ENCODE data around the gene NUAK1.

DNA sequence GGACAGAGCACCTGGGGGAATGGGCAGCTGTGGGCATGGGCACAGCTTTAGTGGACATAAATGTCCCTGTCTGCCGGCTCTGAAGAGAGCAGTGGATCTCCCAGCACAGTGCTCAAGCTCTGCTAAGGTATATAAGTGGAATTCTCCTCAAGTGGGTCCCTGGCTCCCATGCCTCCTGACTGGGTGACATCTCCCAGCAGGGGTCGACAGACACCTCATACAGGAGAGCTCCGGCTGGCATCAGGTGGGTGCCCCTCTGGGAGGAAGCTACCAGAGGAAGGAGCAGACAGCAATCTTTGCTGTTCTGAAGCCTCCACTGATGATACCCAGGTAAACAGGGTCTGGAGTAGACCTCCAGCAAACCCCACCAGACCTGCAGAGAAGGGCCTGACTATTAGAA is 25.0 kb upstream of the NUAK1 start:
- TF ChIP-seq CTCF (IDR thresholded peaks at IDR 0.05; ENCODE audit: poor library complexity, severe bottlenecking) = no peak
- no peak for TF ChIP-seq EP300 (conservative IDR thresholded peaks at IDR 0.05; ENCODE audit: poor library complexity, severe bottlenecking)
- TF ChIP-seq, protein P1, sequence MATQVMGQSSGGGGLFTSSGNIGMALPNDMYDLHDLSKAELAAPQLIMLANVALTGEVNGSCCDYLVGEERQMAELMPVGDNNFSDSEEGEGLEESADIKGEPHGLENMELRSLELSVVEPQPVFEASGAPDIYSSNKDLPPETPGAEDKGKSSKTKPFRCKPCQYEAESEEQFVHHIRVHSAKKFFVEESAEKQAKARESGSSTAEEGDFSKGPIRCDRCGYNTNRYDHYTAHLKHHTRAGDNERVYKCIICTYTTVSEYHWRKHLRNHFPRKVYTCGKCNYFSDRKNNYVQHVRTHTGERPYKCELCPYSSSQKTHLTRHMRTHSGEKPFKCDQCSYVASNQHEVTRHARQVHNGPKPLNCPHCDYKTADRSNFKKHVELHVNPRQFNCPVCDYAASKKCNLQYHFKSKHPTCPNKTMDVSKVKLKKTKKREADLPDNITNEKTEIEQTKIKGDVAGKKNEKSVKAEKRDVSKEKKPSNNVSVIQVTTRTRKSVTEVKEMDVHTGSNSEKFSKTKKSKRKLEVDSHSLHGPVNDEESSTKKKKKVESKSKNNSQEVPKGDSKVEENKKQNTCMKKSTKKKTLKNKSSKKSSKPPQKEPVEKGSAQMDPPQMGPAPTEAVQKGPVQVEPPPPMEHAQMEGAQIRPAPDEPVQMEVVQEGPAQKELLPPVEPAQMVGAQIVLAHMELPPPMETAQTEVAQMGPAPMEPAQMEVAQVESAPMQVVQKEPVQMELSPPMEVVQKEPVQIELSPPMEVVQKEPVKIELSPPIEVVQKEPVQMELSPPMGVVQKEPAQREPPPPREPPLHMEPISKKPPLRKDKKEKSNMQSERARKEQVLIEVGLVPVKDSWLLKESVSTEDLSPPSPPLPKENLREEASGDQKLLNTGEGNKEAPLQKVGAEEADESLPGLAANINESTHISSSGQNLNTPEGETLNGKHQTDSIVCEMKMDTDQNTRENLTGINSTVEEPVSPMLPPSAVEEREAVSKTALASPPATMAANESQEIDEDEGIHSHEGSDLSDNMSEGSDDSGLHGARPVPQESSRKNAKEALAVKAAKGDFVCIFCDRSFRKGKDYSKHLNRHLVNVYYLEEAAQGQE (IDR thresholded peaks at IDR 0.05; ENCODE audit: borderline replicate concordance) = no peak
- no peak for TF ChIP-seq TAF1 (IDR thresholded peaks at IDR 0.05; ENCODE audit: low read depth)
- no peak for TF ChIP-seq RAD21 (conservative IDR thresholded peaks at IDR 0.05)
- TF ChIP-seq POLR2AphosphoS5 (IDR thresholded peaks at IDR 0.05) = no peak
- TF ChIP-seq EZH2 (IDR thresholded peaks at IDR 0.05; ENCODE audit: borderline replicate concordance, insufficient read depth, low read length, poor library complexity, severe bottlenecking) = no peak
- no peak for TF ChIP-seq SMC3 (conservative IDR thresholded peaks at IDR 0.05; ENCODE audit: poor library complexity)
- no peak for TF ChIP-seq MXI1 (conservative IDR thresholded peaks at IDR 0.05; ENCODE audit: poor library complexity, severe bottlenecking)
